HEK293 (cell line): ENCODE measurements around the gene MAD2L1BP.
A peak's percentile ranks its signal among the peaks of the same experiment; 100 is the strongest.

Source experiments
- FEZF1 ChIP-seq: fragments of 450-650 bp; formaldehyde crosslinking; IDR thresholded peaks from 2 replicates; pipeline ENCODE4 v1.5.1; 2016; ENCODE audit warnings: missing biosample characterization, missing genetic modification characterization
- GLI4 ChIP-seq: fragments of 450-650 bp; formaldehyde crosslinking; IDR thresholded peaks from 2 replicates; pipeline ENCODE4 v1.5.1; 2016; ENCODE audit warnings: missing biosample characterization, missing genetic modification characterization
- GLIS1 ChIP-seq: fragments of 450-650 bp; formaldehyde crosslinking; IDR thresholded peaks from 2 replicates; pipeline ENCODE4 v1.5.1; 2016; ENCODE audit warnings: missing biosample characterization, missing genetic modification characterization
- KLF8 ChIP-seq: fragments of 450-650 bp; formaldehyde crosslinking; IDR thresholded peaks from 2 replicates; pipeline ENCODE4 v1.5.1; 2016; ENCODE audit warnings: missing biosample characterization, missing genetic modification characterization
- KLF9 ChIP-seq: fragments of 450-650 bp; formaldehyde crosslinking; IDR thresholded peaks from 2 replicates; pipeline ENCODE4 v1.5.1; 2016; ENCODE audit warnings: missing biosample characterization, missing genetic modification characterization, low read depth
- MZF1 ChIP-seq: fragments of 450-650 bp; formaldehyde crosslinking; IDR thresholded peaks from 2 replicates; pipeline ENCODE4 v1.5.1; 2017; ENCODE audit warnings: missing biosample characterization, missing genetic modification characterization, borderline replicate concordance
- OSR2 ChIP-seq: fragments of 450-650 bp; formaldehyde crosslinking; IDR thresholded peaks from 2 replicates; pipeline ENCODE4 v1.5.1; 2016; ENCODE audit warnings: missing biosample characterization, missing genetic modification characterization
- PRDM1 ChIP-seq: fragments of 450-650 bp; formaldehyde crosslinking; IDR thresholded peaks from 2 replicates; pipeline ENCODE4; 2016; ENCODE audit warnings: missing biosample characterization, missing genetic modification characterization
- SP2 ChIP-seq: fragments of 450-650 bp; formaldehyde crosslinking; IDR thresholded peaks from 2 replicates; pipeline ENCODE4 v1.5.1; 2016; ENCODE audit warnings: missing biosample characterization, missing genetic modification characterization
- TCF7L2 ChIP-seq: IDR thresholded peaks from 2 replicates; pipeline ENCODE4 v1.6.1; 2011; ENCODE audit warnings: low read depth, mild to moderate bottlenecking, inconsistent platforms, low read length, moderate library complexity, borderline replicate concordance
- WT1 ChIP-seq: fragments of 450-650 bp; formaldehyde crosslinking; IDR thresholded peaks from 2 replicates; pipeline ENCODE4 v1.5.1; 2016; ENCODE audit warnings: missing biosample characterization, missing genetic modification characterization
- ZBTB17 ChIP-seq: fragments of 450-650 bp; formaldehyde crosslinking; IDR thresholded peaks from 2 replicates; pipeline ENCODE4 v1.5.1; 2016; ENCODE audit warnings: missing biosample characterization, missing genetic modification characterization
- ZFP41 ChIP-seq: fragments of 450-650 bp; formaldehyde crosslinking; IDR thresholded peaks from 2 replicates; pipeline ENCODE4 v1.5.1; 2016; ENCODE audit warnings: missing biosample characterization, missing genetic modification characterization, borderline replicate concordance
- ZNF174 ChIP-seq: fragments of 450-650 bp; formaldehyde crosslinking; IDR thresholded peaks from 2 replicates; pipeline ENCODE4 v1.5.0; 2017; ENCODE audit warnings: missing biosample characterization, mild to moderate bottlenecking, missing genetic modification characterization
- ZNF23 ChIP-seq: fragments of 450-650 bp; formaldehyde crosslinking; IDR thresholded peaks from 2 replicates; pipeline ENCODE4 v1.5.1; 2016; ENCODE audit warnings: missing biosample characterization, missing genetic modification characterization, borderline replicate concordance
- ZNF398 ChIP-seq: fragments of 450-650 bp; formaldehyde crosslinking; IDR thresholded peaks from 2 replicates; pipeline ENCODE4 v1.5.1; 2017; ENCODE audit warnings: missing biosample characterization, missing genetic modification characterization
- ZNF473 ChIP-seq: fragments of 450-650 bp; formaldehyde crosslinking; IDR thresholded peaks from 2 replicates; pipeline ENCODE4 v1.5.1; 2017; ENCODE audit warnings: missing biosample characterization, missing genetic modification characterization
- ZNF501 ChIP-seq: fragments of 450-650 bp; formaldehyde crosslinking; IDR thresholded peaks from 2 replicates; pipeline ENCODE4 v1.5.1; 2016; ENCODE audit warnings: missing biosample characterization, missing genetic modification characterization
- ZNF596 ChIP-seq: fragments of 450-650 bp; IDR thresholded peaks from 2 replicates; pipeline ENCODE4 v1.5.0; 2018; ENCODE audit warnings: missing biosample characterization, mild to moderate bottlenecking, missing genetic modification characterization, moderate library complexity
- ZNF626 ChIP-seq: fragments of 450-650 bp; sonication (Bioruptor Pico); formaldehyde crosslinking; IDR thresholded peaks from 2 replicates; pipeline ENCODE4 v1.5.1; 2018; ENCODE audit warnings: missing biosample characterization, missing genetic modification characterization, inconsistent platforms
- ZNF639 ChIP-seq: fragments of 450-650 bp; formaldehyde crosslinking; IDR thresholded peaks from 2 replicates; pipeline ENCODE4 v1.5.1; 2016; ENCODE audit warnings: missing biosample characterization, missing genetic modification characterization
- ZNF654 ChIP-seq: fragments of 450-650 bp; formaldehyde crosslinking; IDR thresholded peaks from 2 replicates; pipeline ENCODE4 v1.5.1; 2016; ENCODE audit warnings: low read depth, missing biosample characterization, missing genetic modification characterization
- ZNF660 ChIP-seq: fragments of 450-650 bp; IDR thresholded peaks from 2 replicates; pipeline ENCODE4 v1.5.1; 2018; ENCODE audit warnings: missing biosample characterization, mild to moderate bottlenecking, missing genetic modification characterization
- ZNF701 ChIP-seq: fragments of 450-650 bp; formaldehyde crosslinking; IDR thresholded peaks from 2 replicates; pipeline ENCODE4 v1.5.1; 2016; ENCODE audit warnings: missing biosample characterization, missing genetic modification characterization
- ZNF76 ChIP-seq: fragments of 450-650 bp; formaldehyde crosslinking; IDR thresholded peaks from 2 replicates; pipeline ENCODE4; 2016; ENCODE audit warnings: low read depth, missing biosample characterization, missing genetic modification characterization, borderline replicate concordance
- ZNF792 ChIP-seq: fragments of 450-650 bp; formaldehyde crosslinking; IDR thresholded peaks from 2 replicates; pipeline ENCODE4 v1.5.1; 2016; ENCODE audit warnings: missing biosample characterization, missing genetic modification characterization
- ZNF843 ChIP-seq: fragments of 450-650 bp; formaldehyde crosslinking; IDR thresholded peaks from 2 replicates; pipeline ENCODE4 v1.5.1; 2016; ENCODE audit warnings: missing biosample characterization, missing genetic modification characterization
- TF ChIP-seq, protein P1 (sequence below): fragments of 450-650 bp; formaldehyde crosslinking; IDR thresholded peaks from 2 replicates; pipeline ENCODE4 v1.5.1; 2016; ENCODE audit warnings: missing biosample characterization, missing genetic modification characterization
- TF ChIP-seq, protein P2 (sequence below): fragments of 450-650 bp; formaldehyde crosslinking; IDR thresholded peaks from 2 replicates; pipeline ENCODE4 v1.5.0; 2017; ENCODE audit warnings: missing biosample characterization, missing genetic modification characterization, borderline replicate concordance
- TF ChIP-seq, protein P3 (sequence below): fragments of 450-650 bp; formaldehyde crosslinking; IDR thresholded peaks from 2 replicates; pipeline ENCODE4 v1.5.1; 2016; ENCODE audit warnings: missing biosample characterization, missing genetic modification characterization

The MAD2L1BP gene

GRCh38 chr6:43629104-43629504 is 6.5 kb upstream of the MAD2L1BP start, which contains the start of gene GTPBP2 (continued):
- TF ChIP-seq, protein P1, sequence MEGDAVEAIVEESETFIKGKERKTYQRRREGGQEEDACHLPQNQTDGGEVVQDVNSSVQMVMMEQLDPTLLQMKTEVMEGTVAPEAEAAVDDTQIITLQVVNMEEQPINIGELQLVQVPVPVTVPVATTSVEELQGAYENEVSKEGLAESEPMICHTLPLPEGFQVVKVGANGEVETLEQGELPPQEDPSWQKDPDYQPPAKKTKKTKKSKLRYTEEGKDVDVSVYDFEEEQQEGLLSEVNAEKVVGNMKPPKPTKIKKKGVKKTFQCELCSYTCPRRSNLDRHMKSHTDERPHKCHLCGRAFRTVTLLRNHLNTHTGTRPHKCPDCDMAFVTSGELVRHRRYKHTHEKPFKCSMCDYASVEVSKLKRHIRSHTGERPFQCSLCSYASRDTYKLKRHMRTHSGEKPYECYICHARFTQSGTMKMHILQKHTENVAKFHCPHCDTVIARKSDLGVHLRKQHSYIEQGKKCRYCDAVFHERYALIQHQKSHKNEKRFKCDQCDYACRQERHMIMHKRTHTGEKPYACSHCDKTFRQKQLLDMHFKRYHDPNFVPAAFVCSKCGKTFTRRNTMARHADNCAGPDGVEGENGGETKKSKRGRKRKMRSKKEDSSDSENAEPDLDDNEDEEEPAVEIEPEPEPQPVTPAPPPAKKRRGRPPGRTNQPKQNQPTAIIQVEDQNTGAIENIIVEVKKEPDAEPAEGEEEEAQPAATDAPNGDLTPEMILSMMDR: no peak
- TF ChIP-seq ZNF843 (tag by site-specific recombination) (no peak), TCF7L2 (no peak), PRDM1 (tag by site-specific recombination) (no peak), KLF9 (tag by site-specific recombination) (peak; percentile 64), ZBTB17 (peak; percentile 62; the same call in 1 of the 2 replicates), FEZF1 (tag by site-specific recombination) (no peak), ZNF626 (tag by site-specific recombination) (no peak), SP2 (peak; percentile 81), GLI4 (tag by site-specific recombination) (no peak), ZNF473 (tag by site-specific recombination) (no peak), ZNF398 (tag by site-specific recombination) (no peak), GLIS1 (peak; percentile 50; the same call in 1 of the 2 replicates), ZNF23 (no peak), ZNF654 (tag by site-specific recombination) (no peak), ZNF639 (tag by site-specific recombination) (no peak), ZNF76 (tag by site-specific recombination) (peak; percentile 98), ZNF701 (tag by site-specific recombination) (no peak), ZNF660 (tag by site-specific recombination) (no peak), ZNF501 (tag by site-specific recombination) (no peak), ZNF792 (tag by site-specific recombination) (no peak), OSR2 (tag by site-specific recombination) (no peak), MZF1 (tag by site-specific recombination) (no peak), KLF8 (tag by site-specific recombination) (peak; percentile 95), ZNF174 (no peak), ZFP41 (tag by site-specific recombination) (no peak), WT1 (tag by site-specific recombination) (peak; percentile 59), ZNF596 (tag by site-specific recombination) (no peak)
- TF ChIP-seq, protein P2, sequence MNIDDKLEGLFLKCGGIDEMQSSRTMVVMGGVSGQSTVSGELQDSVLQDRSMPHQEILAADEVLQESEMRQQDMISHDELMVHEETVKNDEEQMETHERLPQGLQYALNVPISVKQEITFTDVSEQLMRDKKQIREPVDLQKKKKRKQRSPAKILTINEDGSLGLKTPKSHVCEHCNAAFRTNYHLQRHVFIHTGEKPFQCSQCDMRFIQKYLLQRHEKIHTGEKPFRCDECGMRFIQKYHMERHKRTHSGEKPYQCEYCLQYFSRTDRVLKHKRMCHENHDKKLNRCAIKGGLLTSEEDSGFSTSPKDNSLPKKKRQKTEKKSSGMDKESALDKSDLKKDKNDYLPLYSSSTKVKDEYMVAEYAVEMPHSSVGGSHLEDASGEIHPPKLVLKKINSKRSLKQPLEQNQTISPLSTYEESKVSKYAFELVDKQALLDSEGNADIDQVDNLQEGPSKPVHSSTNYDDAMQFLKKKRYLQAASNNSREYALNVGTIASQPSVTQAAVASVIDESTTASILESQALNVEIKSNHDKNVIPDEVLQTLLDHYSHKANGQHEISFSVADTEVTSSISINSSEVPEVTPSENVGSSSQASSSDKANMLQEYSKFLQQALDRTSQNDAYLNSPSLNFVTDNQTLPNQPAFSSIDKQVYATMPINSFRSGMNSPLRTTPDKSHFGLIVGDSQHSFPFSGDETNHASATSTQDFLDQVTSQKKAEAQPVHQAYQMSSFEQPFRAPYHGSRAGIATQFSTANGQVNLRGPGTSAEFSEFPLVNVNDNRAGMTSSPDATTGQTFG (tag by site-specific recombination): no peak
- TF ChIP-seq, protein P3, sequence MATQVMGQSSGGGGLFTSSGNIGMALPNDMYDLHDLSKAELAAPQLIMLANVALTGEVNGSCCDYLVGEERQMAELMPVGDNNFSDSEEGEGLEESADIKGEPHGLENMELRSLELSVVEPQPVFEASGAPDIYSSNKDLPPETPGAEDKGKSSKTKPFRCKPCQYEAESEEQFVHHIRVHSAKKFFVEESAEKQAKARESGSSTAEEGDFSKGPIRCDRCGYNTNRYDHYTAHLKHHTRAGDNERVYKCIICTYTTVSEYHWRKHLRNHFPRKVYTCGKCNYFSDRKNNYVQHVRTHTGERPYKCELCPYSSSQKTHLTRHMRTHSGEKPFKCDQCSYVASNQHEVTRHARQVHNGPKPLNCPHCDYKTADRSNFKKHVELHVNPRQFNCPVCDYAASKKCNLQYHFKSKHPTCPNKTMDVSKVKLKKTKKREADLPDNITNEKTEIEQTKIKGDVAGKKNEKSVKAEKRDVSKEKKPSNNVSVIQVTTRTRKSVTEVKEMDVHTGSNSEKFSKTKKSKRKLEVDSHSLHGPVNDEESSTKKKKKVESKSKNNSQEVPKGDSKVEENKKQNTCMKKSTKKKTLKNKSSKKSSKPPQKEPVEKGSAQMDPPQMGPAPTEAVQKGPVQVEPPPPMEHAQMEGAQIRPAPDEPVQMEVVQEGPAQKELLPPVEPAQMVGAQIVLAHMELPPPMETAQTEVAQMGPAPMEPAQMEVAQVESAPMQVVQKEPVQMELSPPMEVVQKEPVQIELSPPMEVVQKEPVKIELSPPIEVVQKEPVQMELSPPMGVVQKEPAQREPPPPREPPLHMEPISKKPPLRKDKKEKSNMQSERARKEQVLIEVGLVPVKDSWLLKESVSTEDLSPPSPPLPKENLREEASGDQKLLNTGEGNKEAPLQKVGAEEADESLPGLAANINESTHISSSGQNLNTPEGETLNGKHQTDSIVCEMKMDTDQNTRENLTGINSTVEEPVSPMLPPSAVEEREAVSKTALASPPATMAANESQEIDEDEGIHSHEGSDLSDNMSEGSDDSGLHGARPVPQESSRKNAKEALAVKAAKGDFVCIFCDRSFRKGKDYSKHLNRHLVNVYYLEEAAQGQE (tag by site-specific recombination): no peak
